ENCODE results near the gene MBNL1. TPM values are rescaled to one million over a fixed set of nuclear protein-coding genes. Genes with fewer than 3 reads are reported as not detected.

MBNL1 gene
- total RNA-seq, 2 donors from 2014 or later, result 641 to 725 TPM

DNA sequence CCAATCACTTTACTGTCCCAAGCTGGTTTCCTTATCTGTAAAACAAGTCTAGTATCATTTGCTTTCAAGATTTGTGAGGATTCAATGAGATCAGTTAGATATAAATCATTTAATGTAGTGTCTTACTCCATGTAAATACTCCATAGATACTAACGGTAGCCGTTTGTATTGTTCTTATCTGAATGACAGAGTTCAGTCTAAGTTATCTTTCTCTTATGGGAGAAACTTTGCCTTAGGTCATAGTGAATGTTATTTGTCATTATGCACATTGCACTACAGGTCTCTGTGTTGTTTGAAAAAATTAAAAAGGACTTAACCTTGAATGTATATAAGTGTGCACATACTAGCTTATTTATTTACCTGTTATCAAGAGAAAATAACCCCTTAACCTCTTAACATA is 44.7 kb downstream of the MBNL1 start:
- H3K9me3 ChIP-seq (ENCODE audit: control insufficient read depth, low read length, poor library complexity, severe bottlenecking), result no peaks in the 10 kb centered on the region
- Mint-ChIP-seq H3K4me1 (peaks cover 52% of the 10 kb centered on the region), H3K27me3 (no peaks in the 10 kb centered on the region), H3K27ac (peak overlapping the region; percentile 94), H3K36me3 (ENCODE audit: low read depth) (peaks cover 3% of the 10 kb centered on the region), H3K4me3 (peak overlapping the region; percentile 69)
- ATAC-seq, result no peak
- no peak for DNase-seq

DNA sequence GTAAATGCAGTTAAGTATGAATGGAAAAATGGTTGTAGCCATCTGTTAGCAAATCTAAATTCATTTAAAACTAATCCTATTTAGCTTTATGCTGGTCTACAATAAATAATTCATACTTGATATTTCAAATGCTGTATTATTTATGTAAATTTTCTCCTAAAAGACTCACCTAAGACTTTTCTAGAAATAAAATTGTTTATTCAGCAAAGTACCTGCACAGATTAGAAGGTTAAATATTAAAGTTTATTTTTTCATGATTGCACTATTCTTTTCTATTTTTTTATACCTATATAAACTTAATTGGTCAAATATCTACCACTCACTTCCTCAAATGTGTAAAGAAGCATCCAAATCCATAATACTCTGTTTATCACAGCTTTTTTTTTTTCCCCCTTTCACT is 45.2 kb downstream of the MBNL1 start:
- Mint-ChIP-seq H3K27ac (peak overlapping the region; percentile 94), H3K27me3 (no peaks in the 10 kb centered on the region)

DNA sequence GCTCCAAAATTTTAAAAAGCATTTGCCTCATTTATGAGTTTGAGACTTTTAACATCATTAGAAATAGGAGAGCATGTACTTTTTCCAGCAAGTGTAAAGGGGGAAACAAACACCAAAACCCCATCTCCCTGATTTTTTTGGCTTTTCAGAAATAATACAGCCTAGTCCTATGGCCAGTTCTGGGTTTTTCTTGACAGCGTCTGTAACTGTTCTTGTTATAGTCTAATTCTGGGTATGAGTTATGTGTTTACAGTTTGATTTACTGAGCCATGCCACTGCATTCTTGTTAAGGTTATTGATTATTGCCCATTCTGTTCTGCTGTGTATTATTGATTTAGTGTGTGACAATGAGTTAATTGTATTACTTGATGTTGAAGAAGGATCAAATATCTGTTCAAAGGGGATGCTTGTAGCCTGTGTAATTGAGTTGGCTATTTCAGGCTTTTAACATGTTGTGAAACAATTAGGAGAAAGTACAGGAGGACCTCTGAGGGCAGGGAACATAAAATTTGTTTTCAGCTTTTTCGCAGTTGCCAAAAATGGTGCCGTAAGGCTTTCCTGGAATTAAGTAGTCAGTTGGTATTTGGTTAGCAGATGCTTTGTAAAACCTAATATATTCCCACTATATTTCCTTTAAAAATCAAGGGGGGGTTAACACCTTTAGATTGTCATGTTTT is 46.1 kb downstream of the MBNL1 start:
- Mint-ChIP-seq H3K36me3 (ENCODE audit: low read depth) (peaks cover 3% of the 10 kb centered on the region), H3K27me3 (no peaks in the 10 kb centered on the region), H3K4me1 (peaks cover 46% of the 10 kb centered on the region), H3K27ac (peak overlapping the region; percentile 94), H3K4me3 (peak overlapping the region; percentile 65)
- no peak for ATAC-seq
- H3K9me3 ChIP-seq (ENCODE audit: control insufficient read depth, low read length, poor library complexity, severe bottlenecking), result no peaks in the 10 kb centered on the region
- DNase-seq, result no peak

More for the DNA sequence above, 45.2 kb downstream of the MBNL1 start:
- peak overlapping the region; percentile 65 for H3K4me3 Mint-ChIP-seq
- H3K9me3 ChIP-seq (ENCODE audit: control insufficient read depth, low read length, poor library complexity, severe bottlenecking), result no peaks in the 10 kb centered on the region
- peaks cover 47% of the 10 kb centered on the region for H3K4me1 Mint-ChIP-seq
- DNase-seq (no peak), ATAC-seq (no peak)
- H3K36me3 Mint-ChIP-seq (ENCODE audit: low read depth), result peaks cover 3% of the 10 kb centered on the region

DNA sequence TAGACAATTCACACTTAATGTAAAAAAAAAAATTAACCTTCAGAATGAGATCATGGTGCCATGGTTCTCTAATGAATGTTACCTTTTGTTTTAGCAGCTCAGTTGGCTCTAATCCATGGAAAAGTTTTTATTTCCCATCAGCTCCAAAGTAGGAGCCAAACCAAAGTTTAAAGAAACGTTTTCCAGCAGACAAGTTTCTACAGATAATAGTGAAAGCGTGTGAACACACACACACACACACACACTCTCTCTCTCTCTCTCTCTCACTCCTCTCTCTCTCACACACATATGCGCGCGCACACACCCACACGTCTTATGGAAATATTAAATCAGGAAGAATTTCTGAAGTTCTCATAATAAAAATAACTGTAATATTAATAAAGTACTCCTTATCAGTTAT is 46.9 kb downstream of the MBNL1 start:
- H3K9me3 ChIP-seq (ENCODE audit: control insufficient read depth, low read length, poor library complexity, severe bottlenecking), result no peaks in the 10 kb centered on the region
- peak; percentile 33 for ATAC-seq
- peak overlapping the region; percentile 94 for H3K27ac Mint-ChIP-seq
- H3K36me3 Mint-ChIP-seq (ENCODE audit: low read depth), result peaks cover 3% of the 10 kb centered on the region
- no peaks in the 10 kb centered on the region for H3K27me3 Mint-ChIP-seq
- peaks cover 49% of the 10 kb centered on the region for H3K4me1 Mint-ChIP-seq
- DNase-seq, result no peak
- peak overlapping the region; percentile 78 for H3K4me3 Mint-ChIP-seq

DNA sequence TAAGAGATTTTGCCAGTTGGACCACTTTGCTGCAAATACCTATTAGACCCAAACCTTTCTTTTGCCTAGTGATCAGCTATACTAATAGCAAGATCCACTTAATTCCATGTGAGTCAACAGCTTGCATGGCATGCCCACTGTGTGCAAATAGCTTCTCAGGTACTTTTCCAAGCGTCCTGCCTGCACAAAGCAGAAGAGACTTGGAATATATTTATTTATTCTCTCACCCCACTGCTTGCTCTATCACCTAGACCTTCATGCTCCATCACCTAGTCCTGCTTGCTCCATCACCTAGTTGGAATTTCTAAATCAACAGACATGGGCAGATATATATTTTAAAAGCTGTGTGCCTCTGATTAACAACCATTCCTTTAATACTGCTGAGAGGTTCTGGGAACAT is 47.6 kb downstream of the MBNL1 start:
- Mint-ChIP-seq H3K4me1 (peaks cover 55% of the 10 kb centered on the region), H3K27me3 (no peaks in the 10 kb centered on the region), H3K36me3 (ENCODE audit: low read depth) (peaks cover 3% of the 10 kb centered on the region), H3K27ac (peak overlapping the region; percentile 94), H3K4me3 (peak overlapping the region; percentile 78)
- DNase-seq, result no peak
- H3K9me3 ChIP-seq (ENCODE audit: control insufficient read depth, low read length, poor library complexity, severe bottlenecking), result no peaks in the 10 kb centered on the region
- ATAC-seq, result peak; percentile 2

DNA sequence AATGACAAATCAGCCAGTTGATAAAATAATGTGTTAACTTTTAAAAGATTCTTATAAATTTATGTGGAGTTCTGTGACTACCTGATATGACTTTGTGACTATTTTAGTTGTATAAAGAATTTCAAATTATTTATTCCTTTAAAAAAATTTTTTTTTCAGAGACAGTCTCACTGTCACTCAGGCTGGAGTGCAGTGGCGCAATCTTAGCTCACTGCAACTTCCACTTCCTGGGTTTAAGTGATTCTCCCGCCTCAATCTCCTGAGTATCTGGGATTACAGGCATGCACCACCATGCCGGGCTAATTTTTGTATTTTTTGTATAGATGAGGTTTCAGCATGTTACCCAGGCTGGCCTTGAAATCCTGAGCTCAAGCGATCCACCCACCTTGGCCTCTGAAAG is 48.5 kb downstream of the MBNL1 start:
- Mint-ChIP-seq H3K27ac (peak overlapping the region; percentile 94), H3K36me3 (ENCODE audit: low read depth) (peaks cover 3% of the 10 kb centered on the region), H3K4me1 (peaks cover 62% of the 10 kb centered on the region), H3K27me3 (no peaks in the 10 kb centered on the region), H3K4me3 (no peak overlapping the region)
- ATAC-seq, result no peak
- H3K9me3 ChIP-seq (ENCODE audit: control insufficient read depth, low read length, poor library complexity, severe bottlenecking), result no peaks in the 10 kb centered on the region
- no peak for DNase-seq

DNA sequence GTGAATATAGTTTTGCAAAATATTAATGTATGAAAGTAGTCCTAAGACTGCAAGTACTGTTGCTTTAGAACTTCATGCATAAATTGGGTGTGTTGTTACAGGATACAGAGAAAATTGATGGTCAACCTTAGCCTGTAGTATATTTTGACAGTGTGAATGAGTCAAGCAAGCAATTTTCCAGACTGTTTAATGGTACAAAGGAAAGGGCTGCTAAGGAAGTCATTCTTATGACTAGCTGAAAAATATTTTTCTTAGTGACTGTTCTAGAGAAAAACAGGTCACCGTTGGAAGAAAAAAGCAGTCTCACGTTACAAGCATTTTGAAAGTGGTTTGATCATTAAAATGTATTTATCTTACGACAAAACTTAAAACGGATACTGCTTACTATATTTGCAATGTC is 49.2 kb downstream of the MBNL1 start:
- peaks cover 61% of the 10 kb centered on the region for H3K4me1 Mint-ChIP-seq
- no peaks in the 10 kb centered on the region for H3K9me3 ChIP-seq (ENCODE audit: control insufficient read depth, low read length, poor library complexity, severe bottlenecking)
- H3K4me3 Mint-ChIP-seq, result peak overlapping the region; percentile 41
- peak overlapping the region; percentile 94 for H3K27ac Mint-ChIP-seq
- DNase-seq, result no peak
- peak; percentile 6 for ATAC-seq
- H3K27me3 Mint-ChIP-seq, result no peaks in the 10 kb centered on the region
- H3K36me3 Mint-ChIP-seq (ENCODE audit: low read depth), result no peaks in the 10 kb centered on the region

DNA sequence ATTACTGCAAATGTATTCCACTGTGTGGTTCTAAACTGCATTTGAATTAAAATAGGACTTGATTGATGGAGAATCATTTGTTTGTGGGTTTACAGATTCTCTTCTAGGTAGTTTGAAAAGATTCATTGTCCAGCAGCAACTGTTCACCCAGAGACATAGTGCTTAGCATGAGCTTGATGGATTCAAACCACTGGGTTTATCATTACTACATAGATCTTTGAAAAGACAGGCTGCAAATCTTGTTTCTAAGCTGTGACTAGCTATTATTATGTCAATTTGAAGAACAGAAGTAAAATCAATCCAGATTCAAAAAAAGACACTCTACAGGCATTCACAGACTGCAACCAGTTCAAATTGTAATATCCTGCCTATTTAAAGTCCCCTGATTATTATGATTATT is 49.8 kb downstream of the MBNL1 start:
- Mint-ChIP-seq H3K27me3 (no peaks in the 10 kb centered on the region), H3K4me1 (peaks cover 59% of the 10 kb centered on the region), H3K36me3 (ENCODE audit: low read depth) (no peaks in the 10 kb centered on the region), H3K27ac (peak overlapping the region; percentile 94), H3K4me3 (no peak overlapping the region)
- H3K9me3 ChIP-seq (ENCODE audit: control insufficient read depth, low read length, poor library complexity, severe bottlenecking), result no peaks in the 10 kb centered on the region
- DNase-seq, result no peak
- no peak for ATAC-seq

DNA sequence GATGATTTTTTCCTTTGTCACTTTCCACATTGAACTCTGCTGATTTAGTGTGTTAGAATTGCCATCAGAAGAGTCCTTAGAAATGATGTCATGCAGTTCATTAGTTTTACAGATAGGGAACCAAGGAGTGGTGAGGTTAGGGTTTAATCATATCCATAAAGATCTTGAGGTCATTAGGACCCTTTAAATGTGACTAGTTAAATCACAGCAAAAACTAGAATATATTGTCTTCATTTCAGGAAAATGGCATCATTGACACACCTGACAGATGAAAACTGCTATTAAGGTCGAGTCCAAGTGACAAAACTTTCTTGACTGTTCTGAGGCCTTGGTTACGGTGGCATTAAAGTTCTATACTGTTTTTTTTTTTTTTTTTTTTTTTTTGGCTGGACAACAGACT is 50.5 kb downstream of the MBNL1 start:
- DNase-seq, result no peak

DNA sequence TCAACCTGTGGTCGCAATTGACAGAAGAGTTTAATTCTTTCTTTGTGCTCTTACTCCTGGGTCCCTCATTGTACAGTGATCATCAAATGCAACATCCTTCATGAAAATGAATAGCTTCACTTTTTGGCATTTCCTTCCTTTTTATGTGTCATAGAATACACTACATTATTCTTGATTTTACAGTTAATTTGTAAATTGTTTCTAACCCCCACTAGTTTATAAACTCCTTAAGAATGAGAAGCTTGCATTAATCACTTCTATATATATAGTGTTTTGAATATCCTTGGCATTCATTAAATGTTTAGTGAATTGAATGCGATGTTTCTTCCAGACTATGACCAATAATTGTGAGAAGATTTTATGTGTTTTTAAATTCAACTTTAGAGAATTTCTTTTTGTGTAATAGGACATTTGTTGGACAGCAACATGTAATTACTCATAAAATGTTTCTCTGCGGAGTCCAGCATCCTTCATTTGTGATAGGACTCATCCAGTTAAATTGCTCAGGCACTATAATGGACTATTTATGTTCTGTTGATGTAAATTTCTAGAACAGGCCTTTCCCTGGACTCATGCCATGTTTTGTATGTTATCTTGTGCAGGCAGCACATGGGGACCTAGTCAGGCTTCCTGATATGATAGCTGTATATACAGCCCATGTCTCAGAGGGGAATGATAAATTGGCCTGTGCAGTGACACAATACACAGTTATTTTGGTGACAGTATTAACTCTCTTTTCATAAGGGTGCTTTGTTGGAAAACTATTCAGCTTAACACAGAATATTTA is 51.3 kb downstream of the MBNL1 start:
- Mint-ChIP-seq H3K36me3 (ENCODE audit: low read depth) (peaks cover 1% of the 10 kb centered on the region), H3K4me3 (peak overlapping the region; percentile 21), H3K27me3 (no peaks in the 10 kb centered on the region), H3K4me1 (peaks cover 54% of the 10 kb centered on the region), H3K27ac (peak overlapping the region; percentile 94)
- no peak for DNase-seq
- ATAC-seq, result peak; percentile 19
- no peaks in the 10 kb centered on the region for H3K9me3 ChIP-seq (ENCODE audit: control insufficient read depth, low read length, poor library complexity, severe bottlenecking)

More for the DNA sequence above, 50.5 kb downstream of the MBNL1 start:
- no peaks in the 10 kb centered on the region for H3K27me3 Mint-ChIP-seq
- H3K4me1 Mint-ChIP-seq, result peaks cover 60% of the 10 kb centered on the region
- no peaks in the 10 kb centered on the region for H3K36me3 Mint-ChIP-seq (ENCODE audit: low read depth)
- peak overlapping the region; percentile 94 for H3K27ac Mint-ChIP-seq
- no peaks in the 10 kb centered on the region for H3K9me3 ChIP-seq (ENCODE audit: control insufficient read depth, low read length, poor library complexity, severe bottlenecking)
- peak overlapping the region; percentile 21 for H3K4me3 Mint-ChIP-seq
- no peak for ATAC-seq

DNA sequence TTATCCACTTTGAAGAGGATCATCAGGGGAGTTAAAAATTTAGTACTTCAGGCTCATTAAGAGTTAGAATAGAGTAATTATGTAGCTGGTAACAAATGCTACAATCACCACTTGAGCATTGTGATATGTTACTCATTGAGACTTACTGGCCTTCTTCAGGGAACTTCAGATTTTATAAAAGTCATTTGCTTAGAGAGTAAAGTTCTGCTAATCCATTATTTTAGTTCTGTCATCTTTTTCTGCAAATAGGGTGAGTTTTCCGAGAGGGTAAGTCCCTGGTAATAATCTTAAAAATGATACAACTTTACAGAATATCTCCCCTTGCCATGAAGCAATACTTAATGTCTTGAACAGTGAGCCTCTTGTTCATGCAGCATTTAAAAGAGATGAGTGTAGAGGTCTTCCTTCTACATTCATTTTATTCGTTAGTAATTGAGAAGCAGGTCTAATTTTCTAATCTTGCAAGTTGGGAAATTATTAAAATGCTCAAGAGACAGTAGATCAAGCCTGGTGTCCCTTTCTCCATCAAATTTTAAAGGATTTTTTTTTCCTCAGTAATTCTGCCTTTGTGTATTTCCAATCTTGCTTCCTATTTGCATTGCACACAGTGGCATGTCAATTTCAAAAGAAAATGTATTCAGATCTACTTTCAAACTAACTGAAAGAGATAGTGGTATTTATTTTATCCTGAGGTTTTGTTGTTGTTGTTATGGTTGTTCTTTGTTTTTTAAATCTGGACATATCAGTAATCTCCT is 52.6 kb downstream of the MBNL1 start:
- H3K36me3 Mint-ChIP-seq (ENCODE audit: low read depth), result peaks cover 7% of the 10 kb centered on the region
- no peaks in the 10 kb centered on the region for H3K9me3 ChIP-seq (ENCODE audit: control insufficient read depth, low read length, poor library complexity, severe bottlenecking)
- ATAC-seq (no peak), DNase-seq (no peak)
- peaks cover 52% of the 10 kb centered on the region for H3K4me1 Mint-ChIP-seq
- no peaks in the 10 kb centered on the region for H3K27me3 Mint-ChIP-seq
- H3K27ac Mint-ChIP-seq, result peak overlapping the region; percentile 94
- H3K4me3 Mint-ChIP-seq, result peak overlapping the region; percentile 67

DNA sequence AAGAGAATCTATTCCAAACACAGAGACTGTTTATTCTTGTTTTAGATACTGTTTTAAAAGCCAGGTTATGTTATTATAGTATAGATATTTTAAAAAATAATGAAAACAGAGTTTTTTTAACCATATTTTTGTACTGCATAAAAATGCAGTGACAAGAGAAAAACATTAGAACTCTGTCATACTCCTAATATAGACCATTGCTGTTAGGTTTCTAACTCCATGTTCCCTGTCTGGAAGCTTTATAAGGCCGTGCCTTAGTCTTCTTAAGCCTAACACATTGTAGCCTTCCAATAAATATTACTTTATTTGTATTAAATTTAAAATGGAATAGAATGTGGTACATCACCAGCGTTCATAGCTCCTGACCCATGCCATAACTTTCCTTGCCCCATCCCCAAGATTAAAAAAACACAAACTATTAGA is 53.2 kb downstream of the MBNL1 start:
- Mint-ChIP-seq H3K36me3 (ENCODE audit: low read depth) (peaks cover 7% of the 10 kb centered on the region), H3K27me3 (no peaks in the 10 kb centered on the region), H3K4me3 (peak overlapping the region; percentile 75), H3K27ac (peak overlapping the region; percentile 94), H3K4me1 (peaks cover 49% of the 10 kb centered on the region)
- no peak for ATAC-seq
- H3K9me3 ChIP-seq (ENCODE audit: control insufficient read depth, low read length, poor library complexity, severe bottlenecking), result no peaks in the 10 kb centered on the region
- no peak for DNase-seq

DNA sequence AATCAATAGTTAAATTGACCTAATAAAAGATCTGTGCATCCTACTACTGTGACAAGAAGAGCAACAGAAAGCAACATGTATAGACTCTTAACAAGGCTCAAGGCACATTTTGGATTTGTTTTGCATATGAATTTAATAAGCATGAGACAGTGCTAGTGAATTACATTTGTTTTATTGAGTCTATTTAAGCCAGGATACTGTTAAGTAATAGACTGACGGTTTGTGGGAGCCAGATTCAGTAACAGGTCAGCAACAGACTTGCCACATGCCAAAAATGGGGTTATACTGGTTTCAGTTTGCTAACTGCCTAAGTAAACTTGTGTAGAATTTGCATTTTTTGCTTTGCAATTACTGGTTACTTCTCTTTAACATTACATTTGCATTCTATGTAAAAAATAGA is 54.0 kb downstream of the MBNL1 start:
- ATAC-seq (peak; percentile 25), DNase-seq (no peak)
- Mint-ChIP-seq H3K4me3 (peak overlapping the region; percentile 75), H3K4me1 (peaks cover 48% of the 10 kb centered on the region), H3K27ac (peak overlapping the region; percentile 94), H3K27me3 (no peaks in the 10 kb centered on the region), H3K36me3 (ENCODE audit: low read depth) (peaks cover 10% of the 10 kb centered on the region)
- H3K9me3 ChIP-seq (ENCODE audit: control insufficient read depth, low read length, poor library complexity, severe bottlenecking), result no peaks in the 10 kb centered on the region
